ENCODE results near the gene FFAR1.
"Not testable (repeated sequence)": the region's sequence is repeated elsewhere in the genome, so short reads cannot be mapped to it uniquely, and the experiment has no call there.

Gene FFAR1

DNA sequence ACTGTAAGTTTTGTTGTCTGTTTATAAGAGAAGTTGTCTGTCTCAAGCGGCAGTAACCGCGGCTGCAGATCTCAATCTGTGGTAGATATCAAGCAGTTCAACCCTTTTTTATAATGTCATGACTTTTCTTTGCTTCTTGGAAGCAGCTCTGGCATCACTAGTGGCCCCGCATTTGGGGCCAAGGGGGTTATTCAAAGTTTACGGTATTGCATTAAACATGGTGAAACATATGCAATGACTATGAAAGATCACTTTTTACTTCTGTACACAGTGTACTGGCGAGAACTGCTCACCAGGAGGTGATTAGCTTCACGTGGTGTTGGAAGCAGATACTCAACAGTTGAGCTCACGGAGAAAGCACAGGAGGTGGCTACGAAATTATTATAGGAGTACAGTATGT lies 5.9 kb downstream of the FFAR1 start:
- H3K27ac ChIP-seq = no peak overlapping the region
- TF ChIP-seq, protein P1, sequence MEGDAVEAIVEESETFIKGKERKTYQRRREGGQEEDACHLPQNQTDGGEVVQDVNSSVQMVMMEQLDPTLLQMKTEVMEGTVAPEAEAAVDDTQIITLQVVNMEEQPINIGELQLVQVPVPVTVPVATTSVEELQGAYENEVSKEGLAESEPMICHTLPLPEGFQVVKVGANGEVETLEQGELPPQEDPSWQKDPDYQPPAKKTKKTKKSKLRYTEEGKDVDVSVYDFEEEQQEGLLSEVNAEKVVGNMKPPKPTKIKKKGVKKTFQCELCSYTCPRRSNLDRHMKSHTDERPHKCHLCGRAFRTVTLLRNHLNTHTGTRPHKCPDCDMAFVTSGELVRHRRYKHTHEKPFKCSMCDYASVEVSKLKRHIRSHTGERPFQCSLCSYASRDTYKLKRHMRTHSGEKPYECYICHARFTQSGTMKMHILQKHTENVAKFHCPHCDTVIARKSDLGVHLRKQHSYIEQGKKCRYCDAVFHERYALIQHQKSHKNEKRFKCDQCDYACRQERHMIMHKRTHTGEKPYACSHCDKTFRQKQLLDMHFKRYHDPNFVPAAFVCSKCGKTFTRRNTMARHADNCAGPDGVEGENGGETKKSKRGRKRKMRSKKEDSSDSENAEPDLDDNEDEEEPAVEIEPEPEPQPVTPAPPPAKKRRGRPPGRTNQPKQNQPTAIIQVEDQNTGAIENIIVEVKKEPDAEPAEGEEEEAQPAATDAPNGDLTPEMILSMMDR (IDR thresholded peaks at IDR 0.05) = no peak
- no peak for TF ChIP-seq ZFX (IDR thresholded peaks at IDR 0.05; ENCODE audit: borderline replicate concordance)

DNA sequence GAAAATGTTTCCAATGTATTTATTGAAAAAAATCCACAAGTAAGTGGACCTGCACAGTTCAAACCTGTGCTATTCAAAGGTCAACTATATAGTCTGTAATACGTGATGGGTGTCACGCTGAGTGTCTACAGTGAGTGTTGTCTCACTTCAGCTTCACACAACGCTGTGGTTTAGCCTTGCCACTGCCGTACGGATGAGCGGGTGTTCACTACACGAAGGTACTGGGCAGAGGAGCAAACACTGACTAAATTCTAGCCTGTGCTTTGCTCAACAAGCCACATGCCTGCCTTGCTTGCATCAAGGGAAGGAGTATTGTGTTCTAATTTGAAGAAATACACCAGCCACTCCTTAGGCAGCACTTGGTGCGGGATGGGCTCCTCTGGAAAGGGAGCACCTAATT lies 7.2 kb downstream of the FFAR1 start:
- TF ChIP-seq, protein P1 (IDR thresholded peaks at IDR 0.05) = no peak
- TF ChIP-seq ZFX (IDR thresholded peaks at IDR 0.05; ENCODE audit: borderline replicate concordance) = no peak

DNA sequence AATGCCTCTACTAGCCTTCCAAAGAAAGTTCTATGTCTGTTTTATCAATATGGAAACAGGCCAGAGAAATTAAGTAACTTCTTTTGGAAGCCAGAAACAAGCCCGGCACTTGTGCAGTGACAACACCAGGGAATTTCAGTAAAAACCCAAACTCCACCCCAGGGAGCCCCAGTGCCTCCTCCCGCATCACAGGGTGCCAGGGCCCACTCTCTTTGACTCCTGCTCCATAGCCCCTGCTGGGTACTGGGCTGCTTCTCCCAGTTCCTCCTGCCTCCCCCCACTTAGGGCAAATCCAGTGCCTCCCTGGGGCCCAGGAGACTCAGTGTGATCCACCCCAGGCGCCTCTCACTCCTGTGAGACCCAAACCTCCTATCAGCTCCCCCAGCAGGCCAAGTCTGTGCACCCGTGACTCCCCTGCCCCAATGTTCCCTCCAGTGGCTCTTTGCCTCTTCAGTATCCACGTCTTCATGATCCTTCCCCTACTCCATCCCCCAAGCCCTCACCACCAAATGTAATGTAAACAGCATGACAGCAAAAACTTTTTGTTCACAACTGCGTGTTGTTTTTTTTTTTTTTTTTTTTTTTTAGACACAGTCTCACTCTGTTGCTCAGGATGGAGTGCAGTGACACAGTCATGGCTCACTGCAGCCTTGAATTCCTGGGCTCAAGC lies 8.2 kb downstream of the FFAR1 start:
- no peak overlapping the region for H3K27ac ChIP-seq

More for the DNA sequence above, 7.2 kb downstream of the FFAR1 start:
- H3K27ac ChIP-seq = no peak overlapping the region

DNA sequence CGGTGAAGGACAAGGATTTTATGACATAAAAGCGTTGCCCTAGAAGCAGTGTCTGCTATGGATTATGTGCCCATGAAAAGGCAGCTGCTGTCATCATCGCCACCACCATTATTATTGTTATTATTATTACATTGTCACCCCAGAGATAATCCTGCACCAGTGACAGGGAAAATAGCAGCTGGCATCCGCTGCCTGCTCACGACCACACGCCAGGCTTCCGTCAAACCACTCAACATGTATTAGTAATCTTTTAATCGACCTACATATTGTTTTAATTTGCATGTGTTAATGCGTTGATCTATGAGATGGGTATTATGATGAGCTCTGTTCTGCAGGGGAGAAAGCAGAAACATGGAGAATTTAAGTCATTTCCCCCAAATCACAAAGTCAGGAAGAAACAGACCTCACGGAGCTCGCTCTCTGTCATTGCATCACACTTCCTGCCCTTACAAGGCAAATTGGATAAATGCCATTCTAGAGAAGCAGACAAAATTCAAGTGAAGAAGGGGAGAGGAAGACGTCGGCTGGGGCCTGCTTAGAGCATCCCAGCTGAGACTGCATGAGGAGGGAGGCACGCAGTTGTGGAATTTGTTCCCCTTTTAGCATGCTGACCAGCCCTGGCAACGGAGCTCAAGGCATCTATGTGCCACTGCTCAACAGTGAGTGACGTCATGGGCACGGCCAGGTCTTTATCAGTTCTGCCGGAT lies 10.3 kb downstream of the FFAR1 start, which contains the start of gene FFAR3:
FFAR3 (plus strand) TSS at position 594 of the 707 bp plus-strand sequence. CDS start 431 bp downstream, outside the sequence.
- TF ChIP-seq, protein P1 (IDR thresholded peaks at IDR 0.05) = no peak
- no peak for TF ChIP-seq ZFX (IDR thresholded peaks at IDR 0.05; ENCODE audit: borderline replicate concordance)
- no peak within 1 kb of the TSS for H3K27ac ChIP-seq

More for the DNA sequence above, 8.2 kb downstream of the FFAR1 start:
- TF ChIP-seq, protein P1 (IDR thresholded peaks at IDR 0.05) = no peak
- TF ChIP-seq ZFX (IDR thresholded peaks at IDR 0.05; ENCODE audit: borderline replicate concordance) = no peak

DNA sequence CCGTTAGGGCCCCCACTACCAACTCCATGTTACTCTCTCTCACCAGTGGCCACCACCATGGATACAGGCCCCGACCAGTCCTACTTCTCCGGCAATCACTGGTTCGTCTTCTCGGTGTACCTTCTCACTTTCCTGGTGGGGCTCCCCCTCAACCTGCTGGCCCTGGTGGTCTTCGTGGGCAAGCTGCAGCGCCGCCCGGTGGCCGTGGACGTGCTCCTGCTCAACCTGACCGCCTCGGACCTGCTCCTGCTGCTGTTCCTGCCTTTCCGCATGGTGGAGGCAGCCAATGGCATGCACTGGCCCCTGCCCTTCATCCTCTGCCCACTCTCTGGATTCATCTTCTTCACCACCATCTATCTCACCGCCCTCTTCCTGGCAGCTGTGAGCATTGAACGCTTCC lies 11.1 kb downstream of the FFAR1 start:
- not testable (repeated sequence) for H3K27ac ChIP-seq

DNA sequence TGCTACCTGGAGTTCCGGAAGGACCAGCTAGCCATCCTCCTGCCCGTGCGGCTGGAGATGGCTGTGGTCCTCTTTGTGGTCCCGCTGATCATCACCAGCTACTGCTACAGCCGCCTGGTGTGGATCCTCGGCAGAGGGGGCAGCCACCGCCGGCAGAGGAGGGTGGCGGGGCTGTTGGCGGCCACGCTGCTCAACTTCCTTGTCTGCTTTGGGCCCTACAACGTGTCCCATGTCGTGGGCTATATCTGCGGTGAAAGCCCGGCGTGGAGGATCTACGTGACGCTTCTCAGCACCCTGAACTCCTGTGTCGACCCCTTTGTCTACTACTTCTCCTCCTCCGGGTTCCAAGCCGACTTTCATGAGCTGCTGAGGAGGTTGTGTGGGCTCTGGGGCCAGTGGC lies 11.7 kb downstream of the FFAR1 start:
- H3K27ac ChIP-seq = not testable (repeated sequence)

DNA sequence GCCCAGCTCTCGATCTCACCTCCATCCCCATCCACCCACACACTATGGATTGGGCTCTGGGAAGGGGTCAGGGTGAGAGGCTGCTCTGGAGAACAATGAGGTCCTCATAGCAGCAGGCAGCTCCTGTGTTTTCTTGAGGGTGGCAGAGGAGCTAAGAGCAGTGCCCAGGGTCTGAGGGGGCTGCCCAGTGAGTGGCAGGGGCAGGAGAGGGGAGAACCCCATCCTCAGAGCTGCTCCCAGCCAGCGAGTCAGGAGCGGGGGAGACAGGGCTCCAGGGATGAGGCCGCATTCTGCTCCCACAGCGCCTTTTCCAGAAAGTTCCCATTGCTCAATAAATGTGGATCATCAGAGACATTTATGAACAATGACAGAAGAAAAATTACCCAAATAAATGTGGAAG lies 12.4 kb downstream of the FFAR1 start:
- not testable (repeated sequence) for H3K27ac ChIP-seq

DNA sequence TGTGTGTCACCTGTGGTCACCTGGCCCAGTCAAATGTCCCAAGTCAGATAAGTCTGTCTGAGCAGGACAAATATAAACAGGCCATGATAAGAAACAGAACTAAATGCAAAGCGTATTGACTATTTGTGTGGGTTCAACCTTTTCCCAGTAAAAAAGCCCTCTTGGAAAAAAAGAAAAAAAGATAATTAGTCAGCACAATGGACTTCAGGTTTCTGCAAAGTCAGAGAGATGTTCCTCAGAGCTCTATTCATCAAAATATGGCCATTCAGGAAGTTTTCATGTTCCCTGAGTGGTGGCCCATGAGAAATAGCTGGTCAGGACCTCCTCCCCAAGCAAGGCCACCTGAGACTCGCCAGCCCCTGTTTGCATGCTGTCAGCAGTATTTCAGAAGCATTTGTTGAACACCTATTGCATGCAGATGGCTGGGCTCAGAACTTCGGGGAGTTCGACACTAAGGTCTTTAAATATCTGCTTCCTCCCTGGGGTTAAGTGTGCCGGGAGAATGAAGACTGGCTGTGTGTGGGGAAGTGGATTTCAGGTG lies 13.2 kb downstream of the FFAR1 start:
- H3K27ac ChIP-seq = no peak overlapping the region
- TF ChIP-seq, protein P1 (IDR thresholded peaks at IDR 0.05) = no peak

Data from 22Rv1 (cell line).